Middle frontal gyrus (tissue), 1 donor: ENCODE results near the gene TADA2B.

ENCODE experiments used
- DNase-seq: peaks from one replicate; pipeline ENCODE4 v3.0.0-alpha.2; 2015; ENCODE audit warnings: low spot score; ENCODE audit errors: extremely low spot score

TADA2B gene

DNA sequence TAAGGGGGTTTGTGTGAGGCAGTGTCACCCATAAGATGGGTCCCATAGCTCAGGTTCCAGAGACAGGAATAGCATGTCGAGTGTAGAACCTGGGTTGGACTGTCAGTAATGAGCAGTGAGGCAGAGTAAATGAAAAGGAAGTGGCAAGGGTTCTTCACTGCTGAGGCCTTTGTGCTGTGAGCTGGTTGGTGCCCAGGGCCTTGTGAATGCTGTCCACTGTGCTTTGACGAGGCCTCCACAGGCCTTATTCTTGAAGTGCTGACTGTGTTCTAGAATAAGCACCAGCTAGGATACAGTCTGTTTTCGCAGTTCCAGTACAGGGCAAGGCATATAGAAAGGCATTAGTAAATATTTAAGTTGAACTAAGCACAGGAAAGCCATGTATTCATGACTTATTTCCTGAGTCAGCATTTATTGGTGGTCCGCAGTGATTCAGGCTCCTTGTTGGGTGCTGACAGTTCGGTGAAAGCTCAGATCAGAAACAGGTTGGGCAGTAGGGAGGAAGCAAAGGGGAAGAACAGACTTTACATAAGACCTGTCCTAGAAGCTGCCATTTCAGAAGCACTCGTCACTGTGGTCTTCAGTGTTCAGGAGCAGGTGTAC lies 25.6 kb upstream of the TADA2B start:
- DNase-seq, result no peak

DNA sequence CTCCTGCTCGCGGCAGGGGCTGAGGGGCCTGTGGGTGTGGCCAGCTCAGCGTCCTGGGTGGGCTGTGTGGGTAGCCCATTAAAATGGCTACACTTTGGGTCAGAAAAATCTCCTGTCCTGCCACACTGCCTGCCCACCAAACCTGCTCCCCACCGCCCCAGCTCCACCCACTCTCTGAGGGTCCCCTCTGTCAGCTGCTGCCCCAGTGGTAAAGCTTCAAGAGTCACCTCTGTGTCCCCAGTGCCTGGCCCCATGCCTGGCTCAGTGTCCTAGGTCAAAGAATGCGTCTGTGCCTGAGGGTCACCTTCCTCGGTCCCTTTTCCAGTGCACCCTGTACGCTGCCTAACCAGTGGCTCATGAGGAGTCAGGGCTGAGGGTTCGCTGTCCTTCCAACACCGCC lies 24.9 kb upstream of the TADA2B start:
- DNase-seq, result no peak

- no peak for DNase-seq
These were observed 23.8 kb upstream of the TADA2B start for GRCh38 chr4:7019367-7019766.

GRCh38 chr4:7020290-7020689 lies 22.9 kb upstream of the TADA2B start:
- DNase-seq, result no peak

- DNase-seq, result no peak
These were observed 22.3 kb upstream of the TADA2B start for GRCh38 chr4:7020856-7021255.

GRCh38 chr4:7021355-7021754 lies 21.8 kb upstream of the TADA2B start:
- DNase-seq, result no peak

DNA sequence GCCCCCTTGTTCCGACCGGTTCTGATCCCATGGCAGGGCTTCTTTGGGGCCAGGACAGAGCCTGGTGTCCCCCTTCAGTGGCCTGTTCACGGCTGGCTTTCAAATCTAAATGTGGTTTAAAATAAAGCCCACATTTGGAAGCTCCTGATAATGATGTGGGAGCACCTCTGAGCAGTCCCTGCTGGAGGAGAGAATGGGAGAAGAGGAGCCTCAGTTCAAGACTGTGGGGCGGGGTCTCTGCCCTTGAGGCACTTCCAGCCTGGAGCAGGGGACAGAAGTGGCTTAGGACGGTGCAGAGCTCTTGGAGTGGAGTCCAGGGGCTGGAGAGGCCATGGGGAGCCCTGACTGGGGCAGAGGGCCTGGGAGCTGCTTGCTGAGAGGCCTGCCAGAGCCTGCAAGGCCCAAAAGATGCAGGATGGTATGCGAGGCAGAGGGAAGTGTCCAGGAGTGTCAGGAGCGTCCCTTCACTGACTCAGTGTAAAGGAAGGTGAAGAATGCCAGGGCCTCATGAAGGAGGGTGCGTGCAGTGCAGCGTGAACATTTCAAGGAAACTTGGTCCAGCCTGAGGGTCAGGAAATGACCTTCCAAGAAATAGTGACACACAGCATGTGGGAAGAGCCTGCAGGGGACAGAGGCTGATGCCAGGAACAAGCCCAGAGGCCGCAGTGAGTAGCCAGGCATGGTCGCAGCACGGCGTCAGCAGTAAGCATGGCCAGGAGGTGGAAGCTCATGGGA lies 21.1 kb upstream of the TADA2B start:
- no peak for DNase-seq

- DNase-seq, result no peak
These were observed 19.7 kb upstream of the TADA2B start for GRCh38 chr4:7023486-7023885.

GRCh38 chr4:7023901-7024300 lies 19.3 kb upstream of the TADA2B start:
- DNase-seq, result no peak

DNA sequence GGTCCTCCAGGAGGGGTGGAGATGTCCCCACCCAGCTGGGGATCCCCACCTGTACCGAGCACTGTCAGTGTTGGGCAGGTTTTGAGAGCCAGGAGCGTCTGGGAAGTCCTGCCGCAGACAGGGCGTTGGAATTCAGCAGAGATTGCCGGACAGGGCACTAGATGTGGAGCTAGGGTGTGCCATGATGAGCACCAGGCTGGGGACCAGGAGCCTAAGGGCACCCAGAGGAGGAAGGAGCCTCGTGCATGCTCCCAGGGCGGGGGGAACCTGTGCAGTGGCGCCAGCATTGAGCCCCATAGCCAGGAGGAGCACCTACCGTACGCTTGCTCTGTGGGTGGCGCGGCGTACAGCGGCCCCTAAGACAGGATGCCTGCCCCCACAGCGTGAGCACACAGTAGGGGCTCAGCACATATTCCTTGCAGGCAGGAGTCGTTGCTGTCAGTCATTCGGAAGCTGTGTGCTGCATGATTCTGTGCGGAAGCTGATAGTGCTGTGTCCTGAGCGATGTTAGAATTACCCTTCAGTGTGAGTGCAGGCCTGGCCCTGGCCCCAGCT lies 18.8 kb upstream of the TADA2B start:
- no peak for DNase-seq

DNA sequence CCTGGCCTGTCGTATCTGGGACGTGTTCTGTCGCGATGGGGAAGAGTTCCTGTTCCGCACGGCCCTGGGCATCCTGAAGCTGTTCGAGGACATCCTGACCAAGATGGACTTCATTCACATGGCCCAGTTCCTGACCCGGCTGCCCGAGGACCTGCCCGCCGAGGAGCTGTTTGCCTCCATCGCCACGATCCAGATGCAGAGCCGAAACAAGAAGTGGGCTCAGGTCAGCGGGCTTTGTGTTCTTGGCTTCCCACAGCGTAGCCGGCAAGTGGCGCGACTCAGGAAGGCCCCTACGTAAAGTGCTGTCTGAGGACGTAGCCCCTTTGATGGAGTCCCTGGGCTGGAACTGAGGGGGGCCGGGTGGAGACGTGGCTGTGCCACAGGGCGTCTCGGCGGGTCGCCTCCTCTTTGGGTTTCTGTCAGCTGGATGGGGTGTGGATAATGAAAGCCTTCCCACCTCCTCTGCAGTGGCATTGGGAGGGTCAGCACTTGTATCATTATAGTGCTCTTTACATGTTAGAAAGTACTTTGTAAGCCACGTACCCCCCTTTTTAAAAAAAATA lies 18.1 kb upstream of the TADA2B start:
- no peak for DNase-seq

GRCh38 chr4:7026107-7026506 lies 17.1 kb upstream of the TADA2B start:
- DNase-seq, result no peak

DNA sequence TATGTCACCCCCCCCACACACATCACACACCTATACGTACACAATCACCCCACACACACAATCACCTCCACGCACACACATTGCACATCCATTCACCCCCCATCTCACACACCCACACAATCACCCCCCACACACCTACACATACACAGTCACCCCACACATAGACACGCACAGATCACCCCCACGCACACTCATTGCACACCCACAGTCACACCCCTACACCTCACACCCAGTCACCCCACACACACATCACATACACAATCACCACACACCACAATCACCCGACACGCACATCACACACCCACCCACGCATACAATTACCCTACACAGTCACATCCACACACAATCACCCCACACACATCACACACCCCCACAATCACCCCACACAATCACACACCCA lies 15.9 kb upstream of the TADA2B start:
- no peak for DNase-seq

- DNase-seq, result no peak
These were observed 15.3 kb upstream of the TADA2B start for GRCh38 chr4:7027913-7028312.

DNA sequence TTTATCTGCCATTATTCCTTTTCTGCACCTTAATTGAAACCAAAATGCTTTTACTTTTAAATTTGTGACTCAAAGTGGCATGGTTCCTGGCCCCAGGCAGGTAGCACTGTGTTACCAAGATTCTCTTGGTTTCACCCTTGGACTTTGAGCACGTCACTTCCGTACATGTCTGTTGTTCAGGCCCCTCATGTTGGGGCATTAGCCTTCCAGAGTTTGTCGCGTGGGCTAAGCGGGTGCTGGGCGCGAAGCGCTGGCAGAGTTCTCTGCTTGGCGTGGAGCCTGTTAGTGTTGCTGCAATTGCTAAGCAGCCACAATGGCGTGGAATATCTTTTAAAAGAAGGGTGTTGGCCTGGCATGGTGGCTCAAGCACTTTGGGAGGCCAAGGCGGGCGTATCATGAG lies 14.0 kb upstream of the TADA2B start:
- no peak for DNase-seq

- no peak for DNase-seq
These were observed 13.3 kb upstream of the TADA2B start for GRCh38 chr4:7029921-7030320.

DNA sequence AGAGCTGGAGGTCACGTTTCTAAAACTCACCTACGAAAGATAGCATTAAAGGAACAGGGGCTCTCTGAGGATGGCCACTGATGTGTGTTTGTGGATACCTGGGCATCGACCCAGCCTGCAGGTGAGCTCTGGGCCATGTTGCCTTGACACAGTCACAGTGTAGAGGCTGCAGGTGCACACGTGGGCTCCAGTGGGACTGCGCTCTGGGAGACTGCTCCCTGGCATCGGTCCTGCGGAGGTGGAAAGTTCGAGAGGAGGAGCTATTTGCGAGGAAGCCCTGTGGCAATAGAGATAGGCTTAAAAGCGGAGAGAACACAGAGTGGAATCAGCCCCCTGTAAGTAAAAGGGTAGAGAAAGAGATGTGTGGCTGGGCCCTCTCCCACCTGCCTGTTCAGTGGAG lies 12.3 kb upstream of the TADA2B start:
- DNase-seq, result no peak

GRCh38 chr4:7031558-7032449 lies 11.4 kb upstream of the TADA2B start:
- DNase-seq, result no peak

- no peak for DNase-seq
These were observed 10.6 kb upstream of the TADA2B start for GRCh38 chr4:7032596-7032995.

- DNase-seq, result no peak
These were observed 8.7 kb upstream of the TADA2B start for GRCh38 chr4:7034262-7035081.

DNA sequence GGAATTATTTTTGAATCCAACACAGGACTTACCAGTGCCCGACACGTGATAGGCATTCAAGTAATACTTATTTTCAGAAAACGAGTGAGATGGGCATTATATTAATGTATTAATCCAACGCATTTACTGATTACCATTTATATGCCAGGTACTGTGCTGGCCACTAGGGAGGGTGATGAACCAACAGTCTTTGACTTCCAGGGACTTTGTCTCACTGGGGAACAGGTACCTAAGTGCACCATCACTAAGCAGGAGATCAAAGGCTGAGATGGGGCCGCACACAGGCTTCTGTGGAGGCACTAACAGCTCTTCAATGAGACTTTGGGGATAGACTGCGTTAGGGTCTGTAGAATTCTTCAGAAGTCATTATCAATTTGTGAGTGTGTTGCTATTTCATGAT lies 5.7 kb upstream of the TADA2B start:
- no peak for DNase-seq
